CD14-positive monocyte (primary cell): Measurements from ENCODE around the gene PSMG1. TPM values are rescaled to one million over a fixed set of nuclear protein-coding genes. Genes with fewer than 3 reads are reported as not detected.

ENCODE experiments used
- DNase-seq, 3 donors: peaks; one replicate each; pipeline ENCODE4 v3.0.0-alpha.2; 2011 to 2022
- H2AFZ ChIP-seq: 2 replicates; pipeline ENCODE4 v1.6.0; 2012; ENCODE audit warnings: mild to moderate bottlenecking, low read depth, low read length, inconsistent platforms; ENCODE audit not compliant: insufficient read depth, poor library complexity, severe bottlenecking
- H3K27ac ChIP-seq, 2 donors: 1 replicate in 1 of 2; 2 replicates in 1 of 2; pipeline ENCODE4 v1.5.1; 2012 to 2013; ENCODE audit warnings: low read length in 2 of 2, control low read depth in 1 of 2, inconsistent platforms in 1 of 2, low read depth in 1 of 2, mild to moderate bottlenecking in 1 of 2
- H3K27me3 ChIP-seq, 2 donors: one replicate each; pipeline versions ENCODE4 v1.6.0 to v1.6.1; 2011 to 2013; ENCODE audit warnings: low read length in 2 of 2; ENCODE audit not compliant: control insufficient read depth in 2 of 2, insufficient read depth in 2 of 2
- H3K36me3 ChIP-seq, 2 donors: replicated peaks in 1 of 2; 1 replicate in 1 of 2; 2 replicates in 1 of 2; pipeline versions ENCODE4 v1.5.1 to v1.6.1; 2012 to 2013; ENCODE audit warnings: low read length in 2 of 2, control low read depth in 1 of 2, inconsistent platforms in 1 of 2, mild to moderate bottlenecking in 1 of 2; ENCODE audit not compliant: insufficient read depth in 2 of 2, control insufficient read depth in 1 of 2
- H3K4me1 ChIP-seq, 2 donors: 1 replicate in 1 of 2; 2 replicates in 1 of 2; pipeline versions ENCODE4 v1.5.1 to v1.6.1; 2012 to 2013; ENCODE audit warnings: low read length in 2 of 2, control low read depth in 1 of 2, inconsistent platforms in 1 of 2, mild to moderate bottlenecking in 1 of 2, moderate library complexity in 1 of 2; ENCODE audit not compliant: insufficient read depth in 2 of 2, control insufficient read depth in 1 of 2
- H3K4me2 ChIP-seq: replicated peaks from 2 replicates; pipeline ENCODE3; 2012; ENCODE audit warnings: low read length, moderate library complexity, mild to moderate bottlenecking; ENCODE audit not compliant: poor library complexity, severe bottlenecking; ENCODE audit errors: extremely low read depth
- H3K4me3 ChIP-seq, 3 experiments: fragments of 200-600 bp in 1 of 3; sonication (generic) in 1 of 3; replicated peaks in 1 of 3; 1 replicate in 2 of 3; 2 replicates in 1 of 3; pipeline ENCODE4 v1.5.1; 2011 to 2013; ENCODE audit warnings: low read length in 3 of 3, mild to moderate bottlenecking in 3 of 3, control low read depth in 2 of 3, low read depth in 2 of 3, inconsistent platforms in 1 of 3, moderate library complexity in 1 of 3
- H3K79me2 ChIP-seq: 2 replicates; pipeline ENCODE4 v1.6.0; 2012; ENCODE audit warnings: mild to moderate bottlenecking, control low read depth, inconsistent platforms, low read length, moderate library complexity; ENCODE audit not compliant: insufficient read depth
- H3K9ac ChIP-seq: 2 replicates; pipeline ENCODE4 v1.6.0; 2017; ENCODE audit warnings: low read length, mild to moderate bottlenecking; ENCODE audit not compliant: insufficient read depth, poor library complexity, severe bottlenecking
- H3K9me3 ChIP-seq, 2 donors: replicated peaks in 1 of 2; 1 replicate in 1 of 2; 2 replicates in 1 of 2; pipeline versions ENCODE4 v1.5.1 to v1.6.1; 2012 to 2013; ENCODE audit warnings: low read length in 2 of 2, control low read depth in 1 of 2; ENCODE audit not compliant: control insufficient read depth in 1 of 2, insufficient read depth in 1 of 2
- H4K20me1 ChIP-seq: 2 replicates; pipeline ENCODE4 v1.6.0; 2012; ENCODE audit warnings: mild to moderate bottlenecking, low read length, control low read depth, moderate library complexity; ENCODE audit not compliant: insufficient read depth
- H3K27ac Mint-ChIP-seq, 7 donors: one replicate each; pipeline ENCODE4 v1.8.0; 2020; ENCODE audit warnings: mild to moderate bottlenecking in 7 of 7, mixed read lengths in 7 of 7, moderate library complexity in 6 of 7, inconsistent platforms in 2 of 7
- H3K27me3 Mint-ChIP-seq, 3 donors: one replicate each; pipeline ENCODE4 v1.8.0; 2021 to 2022; ENCODE audit warnings: low read depth in 3 of 3, mild to moderate bottlenecking in 3 of 3, mixed read lengths in 3 of 3, moderate library complexity in 3 of 3, inconsistent platforms in 1 of 3
- H3K36me3 Mint-ChIP-seq, 2 donors: one replicate each; pipeline ENCODE4 v1.8.0; 2020; ENCODE audit warnings: mixed read lengths in 2 of 2, inconsistent platforms in 1 of 2, mild to moderate bottlenecking in 1 of 2
- H3K4me1 Mint-ChIP-seq: one replicate; pipeline ENCODE4 v1.8.0; 2020; ENCODE audit warnings: mild to moderate bottlenecking, mixed read lengths
- H3K4me3 Mint-ChIP-seq, 2 donors: one replicate each; pipeline ENCODE4 v1.8.0; 2020; ENCODE audit warnings: mild to moderate bottlenecking in 2 of 2, mixed read lengths in 2 of 2, moderate library complexity in 1 of 2
- H3K9me3 Mint-ChIP-seq, 7 donors: one replicate each; pipeline ENCODE4 v1.8.0; 2020 to 2022; ENCODE audit warnings: mixed read lengths in 7 of 7, mild to moderate bottlenecking in 6 of 7, moderate library complexity in 6 of 7, inconsistent platforms in 2 of 7
- CTCF ChIP-seq: fragments of 200-600 bp; IDR thresholded peaks from one replicate; pipeline ENCODE4 v1.8.0; 2022; ENCODE audit warnings: antibody characterized with exemption, mild to moderate bottlenecking
- WGBS: methylation state at CpG from one replicate; pipeline ENCODE4 v1.1.5; 2013; ENCODE audit warnings: missing lambda C conversion rate; ENCODE audit not compliant: insufficient coverage; 5-methylcytosine and 5-hydroxymethylcytosine counted together
- intact Hi-C, 2 donors: fragments of 100-400 bp; cut with micrococcal nuclease; formaldehyde crosslinking; loops; one replicate each; pipeline versions ENCODE4 v1.15.0 to v1.15.1; 2023
- polyA plus RNA-seq, 3 donors: library from polyadenylated mRNA; depleted of rRNA in 1 of 3; unstranded in 2 of 3; stranded (reverse) in 1 of 3; fragments of 300-500 nt in 2 of 3; fragments of >200 nt in 1 of 3; fragmentation: Illumina TruSeq in 2 of 3; gene quantifications; 1 replicate in 2 of 3; 2 replicates in 1 of 3; pipeline ENCODE4 v1.2.3, GENCODE V29; 2012 to 2021

PSMG1 gene
- polyA plus RNA-seq, 3 donors = 8.5 to 29.2 (median 26.2) TPM

GRCh38 chr21:39152271-39152670 is 31.0 kb downstream of the PSMG1 start:
- TF ChIP-seq CTCF = no peak
- no peak overlapping the region for H3K9ac ChIP-seq
- no peaks in the 10 kb centered on the region for H4K20me1 ChIP-seq
- Mint-ChIP-seq H3K27ac (peak overlapping the region in 1 of 7 donors; percentile 25), H3K9me3 (peaks cover 2 to 15% (median 5%) of the 10 kb centered on the region in 7 donors), H3K4me3 (no peak overlapping the region), H3K36me3 (no peaks in the 10 kb centered on the region), H3K4me1 (no peaks in the 10 kb centered on the region), H3K27me3 (peaks cover 0 to 1% (median 0%) of the 10 kb centered on the region in 3 donors)
- no peak for DNase-seq
- no peaks in the 10 kb centered on the region for H3K27me3 ChIP-seq
- H3K27ac ChIP-seq = no peak overlapping the region
- no peaks in the 10 kb centered on the region for H3K4me1 ChIP-seq
- H3K9me3 ChIP-seq = no peaks in the 10 kb centered on the region
- no peak overlapping the region for H2AFZ ChIP-seq
- intact Hi-C loops = no loop called here
- WGBS = 100% methylated on average over 1 of the region's 2 CpGs
- H3K36me3 ChIP-seq = no peaks in the 10 kb centered on the region
- no peak overlapping the region for H3K4me2 ChIP-seq
- H3K79me2 ChIP-seq = no peaks in the 10 kb centered on the region
- H3K4me3 ChIP-seq = no peak overlapping the region

GRCh38 chr21:39150877-39151276 is 32.4 kb downstream of the PSMG1 start:
- Mint-ChIP-seq H3K9me3 (peaks cover 0 to 4% (median 0%) of the 10 kb centered on the region in 7 donors), H3K4me3 (no peak overlapping the region), H3K36me3 (no peaks in the 10 kb centered on the region), H3K27me3 (peaks cover 0 to 1% (median 0%) of the 10 kb centered on the region in 3 donors), H3K27ac (no peak overlapping the region), H3K4me1 (no peaks in the 10 kb centered on the region)
- Histone ChIP-seq H3K36me3 (no peaks in the 10 kb centered on the region), H3K9me3 (no peaks in the 10 kb centered on the region), H4K20me1 (no peaks in the 10 kb centered on the region), H3K27me3 (no peaks in the 10 kb centered on the region), H3K4me2 (no peak overlapping the region), H3K27ac (no peak overlapping the region), H3K4me1 (no peaks in the 10 kb centered on the region), H3K4me3 (no peak overlapping the region), H2AFZ (no peak overlapping the region), H3K79me2 (no peaks in the 10 kb centered on the region), H3K9ac (no peak overlapping the region)
- no peak for TF ChIP-seq CTCF
- DNase-seq = no peak
- intact Hi-C loops = no loop called here
